NCI-H128 (cell line): Measurements from ENCODE around the gene C1orf87.
A peak's percentile ranks its signal among the peaks of the same experiment; 100 is the strongest.
"Not testable (repeated sequence)": the region's sequence is repeated elsewhere in the genome, so short reads cannot be mapped to it uniquely, and the experiment has no call there.

Experiments used
- DNase-seq: peaks from one replicate; lab custom pipeline; 2025; ENCODE audit not compliant: unreplicated experiment; lab: John Stamatoyannopoulos, UW

The C1orf87 gene

DNA sequence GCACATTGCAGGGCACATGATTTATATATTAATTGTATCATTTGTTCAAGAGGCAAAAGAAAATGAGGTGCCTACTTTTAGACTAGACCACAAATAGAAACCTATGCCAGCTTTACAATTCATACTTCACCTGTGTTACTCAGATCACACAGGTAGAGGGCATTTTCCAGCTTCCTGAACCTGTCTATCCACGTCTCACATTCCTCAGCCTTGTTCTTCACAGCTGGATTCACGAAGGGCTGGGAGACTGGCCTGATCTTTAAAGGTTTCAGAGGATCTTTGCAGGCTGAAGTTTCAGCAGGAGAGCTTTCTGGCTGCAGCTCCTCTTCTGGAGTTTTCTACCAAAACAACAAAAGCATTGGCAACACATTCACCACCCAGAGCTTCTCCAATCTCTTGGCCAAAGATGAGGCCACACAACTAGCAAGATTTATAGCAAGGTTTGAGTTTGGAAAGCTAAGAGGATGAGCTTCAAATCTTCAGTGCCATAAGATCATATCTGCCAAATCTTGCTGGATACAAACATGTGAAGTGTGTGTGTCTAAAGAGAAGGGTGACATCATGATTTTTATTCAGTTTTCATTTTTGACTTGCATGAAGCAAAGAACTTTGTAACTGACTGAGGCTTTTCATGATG lies 76.0 kb downstream of the C1orf87 start:
- DNase-seq: no peak

DNA sequence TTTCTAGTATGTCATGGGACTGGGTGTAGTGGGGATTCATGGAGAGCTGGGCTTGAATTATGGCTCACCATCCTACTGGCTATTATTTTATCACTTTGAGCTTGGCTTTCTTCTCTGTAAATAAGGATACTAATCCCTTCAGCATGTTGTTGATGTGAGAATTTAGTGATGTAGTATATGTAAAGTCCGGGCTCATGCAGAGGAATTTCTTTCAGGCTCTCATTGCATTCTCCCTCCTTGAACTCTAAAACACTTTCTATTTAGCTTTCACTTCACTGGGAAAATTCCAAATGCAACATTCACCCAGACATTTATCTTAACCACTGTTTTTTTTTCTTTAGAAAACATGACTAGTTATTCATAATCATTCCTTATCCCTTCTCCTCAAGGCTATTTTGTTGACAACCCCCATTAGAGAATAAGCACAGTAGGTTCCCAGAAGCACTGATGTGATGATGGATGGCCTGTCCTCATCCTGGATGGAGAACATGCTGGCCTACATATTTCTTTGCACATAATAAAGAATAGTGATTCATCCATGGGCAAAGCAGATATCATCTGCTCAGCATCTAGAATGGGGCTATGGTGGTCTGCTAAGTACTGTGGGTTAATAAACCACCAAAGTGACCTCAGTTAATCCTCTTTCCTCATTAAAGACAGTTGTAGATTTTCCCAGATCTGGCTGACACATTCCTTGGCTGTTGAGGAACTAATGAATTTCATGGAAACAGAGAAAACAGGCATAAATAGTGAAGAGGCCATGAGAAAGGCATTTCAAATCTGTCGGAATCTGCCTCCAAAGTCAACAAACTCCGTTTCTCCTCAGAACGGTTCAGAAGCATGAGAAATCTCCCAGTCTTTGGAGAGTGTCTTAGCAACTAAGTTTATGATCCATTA lies 79.0 kb downstream of the C1orf87 start:
- DNase-seq: no peak

DNA sequence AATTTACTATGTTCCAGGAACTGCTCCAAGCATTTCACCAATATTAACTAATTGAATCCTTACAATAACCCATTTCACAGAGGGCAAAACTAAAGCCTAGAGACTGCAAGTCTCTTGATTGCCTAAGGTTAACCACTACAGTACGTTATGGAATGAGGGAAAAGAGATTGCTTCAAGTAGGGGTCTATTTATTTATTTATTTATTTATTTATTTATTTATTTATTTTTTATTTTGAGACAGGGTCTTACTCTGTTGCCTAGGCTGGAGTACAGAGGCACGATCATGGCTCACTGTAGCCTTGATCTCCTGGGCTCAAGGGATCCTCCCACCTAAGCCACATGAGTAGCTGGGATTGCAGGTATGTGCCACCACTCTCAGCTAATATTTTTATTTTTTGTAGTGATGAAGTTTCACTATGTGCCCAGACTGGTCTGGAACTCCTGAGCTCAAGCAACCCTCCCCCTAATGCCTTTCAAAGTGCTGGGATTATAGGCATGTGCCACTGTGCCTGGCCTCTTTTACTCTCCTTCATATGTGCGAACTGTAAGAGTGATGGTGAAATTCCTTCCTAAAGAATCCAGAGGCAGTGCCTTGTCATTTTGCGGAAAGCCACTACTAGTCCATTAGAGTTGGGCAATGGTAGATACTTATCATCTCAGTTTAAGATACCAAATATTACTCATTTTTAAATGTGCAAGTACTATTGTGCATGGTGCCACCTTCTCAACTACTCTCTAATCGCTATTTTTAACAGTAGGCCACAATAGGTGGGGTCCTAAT lies 81.3 kb downstream of the C1orf87 start:
- no peak for DNase-seq

DNA sequence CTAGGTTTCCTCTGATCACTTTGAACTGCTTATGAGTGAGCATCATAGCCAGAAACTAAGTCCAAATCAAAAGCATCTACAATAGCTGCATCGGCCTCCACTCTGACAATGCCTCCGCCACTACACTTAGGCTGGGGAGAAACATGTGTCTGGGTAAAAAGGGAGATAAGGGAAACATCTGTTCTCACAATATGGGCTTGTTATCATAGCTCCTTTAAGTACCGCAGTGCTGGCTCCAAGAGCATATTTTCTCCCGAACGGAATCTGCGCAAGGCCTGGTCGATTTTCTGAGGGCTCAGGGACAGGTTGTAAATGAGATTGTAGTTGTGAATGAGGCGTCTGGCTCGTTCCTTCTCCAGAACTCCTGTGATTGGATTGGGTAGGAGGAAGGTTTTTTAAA lies 83.1 kb downstream of the C1orf87 start:
- DNase-seq: no peak

DNA sequence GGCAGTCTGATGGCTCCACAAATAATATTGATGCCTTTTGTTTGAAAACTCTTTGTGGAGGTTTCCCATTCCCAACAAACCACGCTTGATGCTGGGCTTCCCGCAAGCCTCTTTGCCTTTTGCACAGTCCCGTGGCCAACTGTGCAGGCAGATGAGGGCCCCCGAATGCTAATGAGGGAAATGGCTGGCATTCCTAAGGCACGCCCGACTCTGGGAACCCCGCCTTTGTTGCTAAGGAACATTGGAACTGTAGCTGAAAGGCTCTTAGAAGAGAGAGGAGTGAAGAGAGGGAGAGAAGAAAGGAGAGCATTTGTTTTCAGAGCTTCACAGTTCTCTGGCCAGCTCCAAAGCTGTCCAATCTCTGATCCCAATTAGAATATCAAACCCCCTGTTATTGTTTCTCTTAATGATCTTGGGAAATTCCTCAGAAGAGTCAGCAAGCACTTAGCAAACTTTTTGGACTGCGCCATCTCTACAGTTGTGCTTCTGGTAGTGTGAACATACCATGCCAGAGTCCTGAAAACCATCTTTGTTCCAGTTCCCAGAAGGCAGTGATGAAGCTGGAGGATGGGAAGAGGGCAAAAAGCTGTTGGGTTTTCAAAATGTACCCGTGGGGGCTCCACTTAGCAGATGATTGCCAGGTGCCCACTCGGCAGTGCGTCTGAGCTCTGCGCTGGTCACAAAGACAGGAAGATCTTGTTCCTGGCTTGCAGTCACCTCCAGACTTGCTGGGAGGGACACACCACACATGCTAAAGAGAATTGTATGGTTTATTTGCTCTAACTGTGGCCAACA lies 86.9 kb downstream of the C1orf87 start:
- DNase-seq: no peak

DNA sequence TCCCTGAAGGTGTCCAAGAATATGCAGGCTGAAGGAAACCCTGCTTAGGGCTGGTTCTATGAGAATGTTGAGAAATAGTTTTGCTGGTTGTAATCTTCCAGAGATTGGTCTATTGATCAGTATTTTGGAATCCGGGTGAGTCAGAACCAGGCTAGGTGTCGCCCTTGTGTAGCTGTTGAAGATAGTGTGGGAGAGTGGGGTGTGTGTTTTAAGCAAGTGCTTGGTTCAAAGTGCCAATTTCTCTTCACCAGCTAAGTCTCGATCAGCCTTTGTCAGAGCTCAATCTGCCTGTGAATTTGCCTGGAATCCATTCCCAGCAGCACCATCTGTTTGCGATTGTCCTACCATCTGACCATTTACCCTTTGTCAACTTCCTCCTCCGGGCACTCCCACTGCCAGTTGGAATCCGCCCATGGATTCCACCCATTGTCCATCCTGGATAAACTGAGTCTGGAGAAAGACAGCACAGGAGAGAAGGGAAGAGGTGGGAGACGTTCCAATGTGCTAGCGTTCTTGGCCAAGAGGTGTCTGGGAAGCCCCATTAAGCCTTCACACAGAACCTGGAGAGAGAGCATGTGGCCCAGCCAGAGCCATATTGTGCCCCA lies 87.6 kb downstream of the C1orf87 start:
- DNase-seq: no peak

DNA sequence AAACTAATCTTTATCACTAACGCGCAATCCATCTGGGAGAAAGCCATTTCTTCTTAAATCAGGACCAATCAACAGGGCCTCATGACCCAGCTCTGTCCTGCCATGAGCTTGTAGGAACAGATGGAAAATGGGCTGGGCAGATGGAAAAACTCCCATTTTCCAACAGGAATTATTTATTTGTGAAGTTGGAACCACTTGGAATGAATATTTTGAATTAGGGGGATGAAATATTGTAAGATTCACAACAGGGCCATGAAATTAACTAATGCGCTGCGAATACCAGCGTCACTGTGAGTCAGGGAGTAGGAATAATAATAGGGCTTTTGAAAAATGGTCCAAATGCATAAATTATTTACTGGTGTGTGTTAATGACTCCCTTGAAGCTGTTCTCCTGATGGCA lies 93.9 kb downstream of the C1orf87 start:
- DNase-seq: no peak

DNA sequence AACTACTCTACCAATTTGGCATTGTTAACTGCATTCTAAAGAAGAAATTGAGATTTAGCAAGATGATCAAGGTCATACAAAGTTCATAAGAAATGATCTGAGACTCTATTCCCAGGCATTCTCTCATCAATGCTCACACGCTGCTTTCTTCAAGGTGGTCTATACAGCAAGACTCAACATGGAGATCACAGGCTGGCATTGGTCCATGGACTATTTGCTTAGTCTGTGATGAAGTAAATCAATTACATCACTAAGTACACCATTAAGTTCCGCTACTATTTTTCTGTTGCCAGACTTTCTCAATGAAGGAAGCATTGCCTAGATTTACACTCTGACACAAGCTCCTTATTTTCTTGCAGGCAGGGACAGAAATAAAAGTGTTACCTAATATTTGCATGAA lies 95.1 kb downstream of the C1orf87 start:
- DNase-seq: no peak

DNA sequence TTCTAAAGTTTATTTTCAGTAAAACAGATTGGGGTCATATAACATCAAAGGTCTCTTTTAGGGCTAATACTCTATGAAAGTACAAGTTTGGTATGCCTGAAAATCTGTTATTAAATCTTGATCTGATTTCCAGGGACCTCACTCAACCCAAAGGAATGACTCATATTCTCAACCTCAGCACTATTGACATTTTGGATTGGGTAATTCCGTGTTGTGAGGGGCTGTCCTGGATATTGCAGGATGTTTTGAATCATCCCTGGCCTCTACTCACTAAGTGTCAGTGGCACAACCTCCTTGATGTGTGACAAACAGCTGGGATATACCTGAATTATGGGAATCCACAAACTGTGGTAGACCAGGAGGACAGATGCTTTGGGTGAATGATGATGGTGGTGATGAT lies 95.5 kb downstream of the C1orf87 start:
- no peak for DNase-seq

DNA sequence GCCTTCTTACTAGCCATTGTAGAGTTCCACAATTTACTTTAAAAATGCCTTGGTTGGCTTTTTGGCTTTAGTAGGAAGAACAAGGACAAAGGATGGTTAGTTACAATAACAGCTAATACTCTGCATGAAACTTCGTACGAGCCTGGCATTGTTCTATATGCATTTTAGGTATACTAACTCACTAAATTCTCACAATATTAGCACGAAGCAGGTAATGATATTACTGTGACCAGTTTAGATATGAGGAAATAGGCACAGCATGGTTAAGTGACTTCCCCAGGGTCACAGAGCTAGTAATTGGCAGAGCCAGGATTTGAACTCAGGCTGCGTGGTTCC lies 96.5 kb downstream of the C1orf87 start:
- no peak for DNase-seq

DNA sequence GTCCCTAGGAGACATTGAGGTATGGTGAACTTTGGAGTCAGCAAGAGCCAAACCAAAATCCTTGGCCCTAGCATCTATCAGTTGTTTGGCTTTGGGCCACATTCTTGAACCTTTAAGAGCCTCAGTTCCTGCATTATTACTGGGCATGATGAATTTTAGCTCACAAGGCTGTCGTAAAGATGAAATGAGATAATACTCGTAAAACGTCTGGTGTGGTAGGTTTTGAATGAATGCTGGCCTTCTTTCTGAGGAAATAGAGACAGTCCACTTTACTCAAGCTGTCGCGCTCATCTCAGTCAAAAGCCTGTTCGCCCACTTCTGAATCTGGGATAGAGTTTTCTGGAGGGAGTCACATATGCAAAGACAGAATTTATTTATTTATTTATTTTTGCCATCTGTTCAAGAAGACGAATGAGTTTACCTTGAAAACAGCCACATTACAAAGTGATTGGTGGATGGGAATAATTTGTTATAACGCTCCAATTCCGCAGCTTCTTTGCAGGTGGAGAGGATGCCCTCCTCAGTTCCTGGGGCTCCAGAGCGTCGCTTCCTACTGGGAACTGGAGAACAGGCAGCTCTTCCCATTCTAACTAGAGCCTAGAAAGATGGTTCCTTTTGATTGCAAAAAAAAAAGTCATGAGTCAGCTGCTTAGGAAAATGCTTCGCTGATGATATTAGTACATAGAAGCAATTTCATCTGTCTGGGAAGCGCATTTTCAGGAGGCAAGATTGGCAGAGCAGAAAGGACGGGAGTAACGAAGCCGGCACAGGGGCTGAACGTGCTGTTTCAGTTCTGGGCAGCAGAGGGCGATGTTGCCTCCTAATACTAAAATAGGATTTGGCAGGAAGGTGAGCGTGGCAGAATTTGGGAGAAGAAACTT lies 97.1 kb downstream of the C1orf87 start:
- peak; percentile 55 for DNase-seq

DNA sequence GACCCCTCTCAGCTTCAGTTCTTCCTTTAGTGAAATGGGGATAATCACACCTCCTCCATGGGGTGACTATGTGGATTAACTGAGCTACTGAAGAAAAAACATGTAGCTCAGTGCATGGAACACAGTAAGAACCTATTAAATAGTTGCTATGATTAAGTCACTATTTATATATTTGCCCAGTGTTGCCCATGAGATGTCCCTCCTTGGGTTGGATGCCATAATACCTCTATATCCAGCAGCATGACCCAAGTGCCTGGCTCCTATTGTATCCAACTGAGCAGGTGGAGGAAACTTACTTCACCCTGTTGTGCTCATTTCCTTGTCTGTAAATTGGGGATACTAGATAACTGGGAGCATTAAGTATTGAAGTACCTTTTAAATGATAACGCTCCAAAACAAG lies 99.9 kb downstream of the C1orf87 start:
- DNase-seq: no peak

DNA sequence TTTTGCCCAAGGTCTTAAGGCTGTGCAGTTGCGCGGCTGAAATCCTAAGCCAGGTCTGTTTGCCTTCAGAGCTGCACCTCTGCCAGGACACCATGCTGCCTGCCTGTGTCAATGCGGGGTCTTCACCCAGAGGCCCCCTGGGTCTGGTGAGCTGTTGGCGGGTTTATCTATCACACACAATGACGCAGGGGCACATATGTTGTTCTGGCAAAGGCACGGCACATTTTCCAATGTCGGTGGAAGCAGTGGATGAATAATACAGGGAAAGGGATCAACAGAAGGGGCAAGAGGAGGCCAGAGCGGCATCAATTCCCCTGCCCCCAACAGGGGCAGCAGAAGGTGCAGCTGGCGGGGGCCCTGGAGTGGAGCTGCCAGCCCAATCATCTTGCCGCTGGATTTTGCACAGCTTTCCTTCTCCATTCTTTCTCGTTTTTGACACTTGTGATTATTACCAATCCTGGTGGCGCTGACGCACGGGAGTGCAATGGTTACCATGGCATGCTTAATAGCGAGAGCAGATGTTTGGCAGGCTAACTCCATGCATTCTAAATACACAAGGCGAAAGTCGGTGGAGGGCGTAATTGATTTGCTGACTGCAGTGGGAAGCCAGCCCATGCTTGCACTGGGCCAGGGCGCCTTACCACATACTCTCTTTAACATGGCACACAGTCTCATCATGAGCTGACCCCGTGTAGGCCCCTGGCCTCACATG lies 101.2 kb downstream of the C1orf87 start:
- DNase-seq: no peak

DNA sequence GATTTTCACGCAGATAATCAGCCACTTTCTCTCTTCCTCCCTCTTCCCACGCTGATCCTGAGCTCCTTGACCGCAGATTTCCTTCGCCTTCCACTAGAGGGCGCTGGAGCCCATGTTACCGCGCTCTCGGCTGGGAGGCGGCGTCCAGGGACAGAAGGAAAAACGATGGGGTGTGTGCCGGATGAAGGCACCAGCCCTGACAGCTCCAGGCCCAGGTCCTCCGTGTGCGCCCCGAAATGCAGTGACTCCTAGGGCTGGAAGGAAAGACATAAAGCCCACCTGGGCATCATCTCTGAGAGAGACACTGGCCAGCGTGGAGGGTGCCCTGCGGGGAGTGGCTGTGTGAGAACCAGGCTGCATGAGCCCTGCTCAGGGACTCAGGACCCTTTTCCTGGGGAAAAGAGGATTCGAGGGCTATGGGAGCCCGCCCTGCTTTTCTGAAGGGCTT lies 102.1 kb downstream of the C1orf87 start:
- DNase-seq: peak; percentile 64

DNA sequence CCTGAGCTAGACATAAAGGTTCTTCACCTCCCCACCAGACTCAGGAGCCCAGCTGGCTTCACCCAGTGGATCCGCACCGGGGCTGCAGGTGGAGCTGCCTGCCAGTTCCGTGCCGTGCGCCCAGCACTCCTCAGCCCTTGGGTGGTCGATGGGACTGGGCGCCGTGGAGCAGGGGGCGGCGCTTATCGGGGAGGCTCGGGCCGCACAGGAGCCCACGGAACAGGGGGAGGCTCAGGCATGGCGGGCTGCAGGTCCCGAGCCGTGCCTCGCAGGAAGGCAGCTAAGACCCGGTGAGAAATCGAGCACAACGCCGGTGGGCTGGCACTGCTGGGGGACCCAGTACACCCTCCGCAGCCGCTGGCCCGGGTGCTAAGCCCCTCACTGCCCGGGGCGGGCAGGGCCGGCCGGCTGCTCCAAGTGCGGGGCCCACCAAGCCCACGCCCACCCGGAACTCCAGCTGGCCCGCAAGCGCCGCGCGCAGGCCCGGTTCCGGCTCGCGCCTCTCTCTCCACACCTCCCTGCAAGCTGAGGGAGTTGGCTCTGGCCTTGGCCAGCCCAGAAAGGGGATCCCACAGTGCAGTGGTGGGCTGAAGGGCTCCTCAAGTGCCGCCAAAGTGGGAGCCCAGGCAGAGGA lies 103.9 kb downstream of the C1orf87 start:
- not testable (repeated sequence) for DNase-seq

DNA sequence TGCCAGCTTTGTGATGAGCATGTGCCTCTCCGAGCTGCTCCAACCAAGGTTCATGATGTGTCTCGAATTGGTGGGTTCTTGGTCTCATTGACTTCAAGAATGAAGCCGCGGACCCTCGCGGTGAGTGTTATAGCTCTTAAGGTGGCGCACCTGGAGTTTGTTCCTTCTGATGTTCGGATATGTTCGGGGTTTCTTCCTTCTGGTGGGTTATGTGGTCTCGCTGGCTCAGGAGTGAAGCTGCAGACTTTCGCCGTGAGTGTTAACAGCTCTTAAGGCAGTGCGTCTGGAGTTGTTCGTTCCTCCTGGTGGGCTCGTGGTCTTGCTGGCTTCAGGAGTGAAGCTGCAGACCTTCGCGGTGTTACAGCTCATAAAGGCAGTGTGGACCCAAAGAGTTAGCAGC lies 104.8 kb downstream of the C1orf87 start:
- not testable (repeated sequence) for DNase-seq

DNA sequence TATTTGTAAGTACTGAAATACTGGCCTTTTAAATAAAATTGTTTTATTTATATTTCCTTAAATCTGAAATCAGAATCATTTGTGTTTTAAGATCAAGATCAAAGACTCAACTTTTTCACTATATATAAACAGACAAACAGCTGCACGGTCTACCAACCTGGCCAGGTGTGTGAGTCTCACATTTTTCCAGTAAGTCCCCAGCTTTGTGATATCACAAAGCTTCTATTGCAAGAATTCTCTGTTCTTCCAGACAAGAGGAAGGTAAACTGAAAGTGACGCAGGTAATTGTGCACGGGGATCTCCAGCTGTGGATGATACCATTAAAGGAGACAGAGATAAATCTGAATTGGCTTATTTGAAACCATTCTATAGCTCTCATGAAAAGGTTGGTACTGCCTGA lies 105.8 kb downstream of the C1orf87 start:
- no peak for DNase-seq

DNA sequence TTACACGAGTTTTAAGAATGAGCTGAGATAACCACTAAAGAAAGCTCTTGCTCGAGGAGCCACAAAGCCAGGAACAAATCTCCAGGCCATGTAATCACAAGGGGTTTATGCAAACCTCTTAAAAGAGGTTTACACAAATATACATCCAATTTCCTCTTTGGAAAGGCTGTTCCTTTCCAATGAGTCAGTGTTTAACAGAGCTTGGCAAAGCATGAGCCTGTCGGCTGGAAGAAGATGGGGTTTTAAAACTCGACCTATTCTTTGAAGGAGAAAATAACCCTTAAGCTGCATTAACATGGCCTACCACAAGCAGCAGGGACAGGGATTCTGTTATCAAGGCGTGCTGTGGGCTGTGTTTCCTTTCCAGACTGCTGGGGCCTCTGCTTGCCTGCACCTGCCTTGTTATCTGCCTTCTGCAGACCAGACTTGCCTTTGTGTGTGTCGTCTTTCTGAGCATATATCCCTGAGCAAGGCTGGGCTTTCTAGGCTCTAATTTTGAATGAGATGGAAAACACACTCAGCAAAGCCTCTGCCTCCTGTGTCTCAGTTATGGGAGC lies 106.4 kb downstream of the C1orf87 start:
- no peak for DNase-seq
